Neutrophil (primary cell): ENCODE measurements around the gene XDH.

Experiments
- H3K27ac ChIP-seq: fragments of 200-600 bp; sonication (generic); 2 replicates; pipeline ENCODE4 v1.5.1; 2016; ENCODE audit warnings: mild to moderate bottlenecking, moderate library complexity
- H3K27me3 ChIP-seq: fragments of 200-600 bp; sonication (generic); 2 replicates; pipeline ENCODE4 v1.6.0; 2016; ENCODE audit warnings: mild to moderate bottlenecking
- H3K36me3 ChIP-seq: fragments of 200-600 bp; sonication (generic); 2 replicates; pipeline ENCODE4 v1.5.1; 2017
- H3K4me1 ChIP-seq, 2 experiments: fragments of 200-600 bp in 1 of 2; sonication (generic) in 1 of 2; 1 replicate in 1 of 2; 2 replicates in 1 of 2; pipeline versions ENCODE4 v1.5.1 to v1.6.1; 2013 to 2016; ENCODE audit warnings: low read depth in 1 of 2, low read length in 1 of 2, mild to moderate bottlenecking in 1 of 2, moderate library complexity in 1 of 2; ENCODE audit not compliant: control insufficient read depth in 1 of 2, insufficient read depth in 1 of 2
- H3K4me3 ChIP-seq, 2 experiments: fragments of 200-600 bp in 1 of 2; sonication (generic) in 1 of 2; 1 replicate in 1 of 2; 2 replicates in 1 of 2; pipeline ENCODE4 v1.5.1; 2013 to 2016; ENCODE audit warnings: low read depth in 1 of 2, low read length in 1 of 2, mild to moderate bottlenecking in 1 of 2, moderate library complexity in 1 of 2
- H3K9me3 ChIP-seq: fragments of 200-600 bp; sonication (generic); 2 replicates; pipeline ENCODE4 v1.5.1; 2016
- CTCF ChIP-seq: fragments of 200-600 bp; sonication (generic); IDR thresholded peaks from 2 replicates; pipeline ENCODE4 v1.5.1; 2016; ENCODE audit warnings: antibody characterized with exemption

The XDH gene

DNA sequence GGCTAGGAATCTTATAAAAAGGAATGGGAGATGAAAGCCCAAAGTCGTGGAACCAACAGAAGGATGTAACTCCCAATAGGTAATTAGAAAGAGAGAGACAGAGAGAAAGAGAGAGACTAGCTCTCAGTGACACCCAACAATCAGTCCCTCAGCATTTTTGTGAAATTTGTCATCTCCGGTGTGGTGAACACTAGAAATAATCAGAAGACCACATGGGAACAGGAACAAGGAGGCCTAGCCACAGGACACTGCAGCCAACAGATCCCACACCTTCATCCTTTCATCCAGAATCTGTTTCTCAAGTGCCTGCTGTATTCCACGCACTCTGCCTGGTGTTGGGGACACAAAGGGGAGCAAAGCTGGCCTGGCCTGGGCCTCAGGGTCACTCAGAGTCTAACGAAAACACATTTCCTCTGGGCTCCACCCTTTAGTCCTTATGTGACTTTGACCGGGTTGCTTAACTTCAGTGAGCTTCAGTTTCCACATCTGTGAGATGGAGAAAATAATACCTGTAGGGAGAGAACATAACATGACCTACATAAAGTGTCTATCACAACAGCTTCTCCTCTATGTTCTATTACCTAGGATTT lies 127.5 kb downstream of the XDH start:
- H3K4me3 ChIP-seq, result no peak overlapping the region
- H3K36me3 ChIP-seq, result no peaks in the 10 kb centered on the region
- no peak overlapping the region for H3K27ac ChIP-seq
- no peaks in the 10 kb centered on the region for H3K9me3 ChIP-seq
- no peaks in the 10 kb centered on the region for H3K27me3 ChIP-seq
- no peak for TF ChIP-seq CTCF
- peaks cover 0 to 3% of the 10 kb centered on the region in 2 experiments for H3K4me1 ChIP-seq

DNA sequence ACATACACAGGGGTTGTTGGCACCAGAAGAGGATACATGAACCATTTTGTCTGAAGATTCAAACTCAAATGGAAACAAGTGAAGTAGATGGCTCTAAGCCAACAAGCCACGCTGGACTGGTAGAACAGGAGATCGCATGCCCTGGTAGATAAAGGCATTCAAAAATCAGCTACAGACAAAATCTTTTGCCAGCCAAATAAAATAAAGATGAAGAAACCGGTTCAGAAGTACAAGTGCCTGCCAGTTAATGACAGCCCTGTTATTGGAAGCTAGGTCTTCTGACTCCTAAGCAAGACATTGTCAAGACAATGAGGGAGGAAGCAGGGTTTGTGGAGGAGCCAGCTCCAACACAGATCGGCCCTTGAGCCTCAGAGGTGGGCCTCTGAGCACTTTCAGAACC lies 128.3 kb downstream of the XDH start:
- no peaks in the 10 kb centered on the region for H3K9me3 ChIP-seq
- TF ChIP-seq CTCF, result no peak
- no peak overlapping the region for H3K4me3 ChIP-seq
- peaks cover 0 to 3% of the 10 kb centered on the region in 2 experiments for H3K4me1 ChIP-seq
- no peaks in the 10 kb centered on the region for H3K27me3 ChIP-seq
- H3K27ac ChIP-seq, result no peak overlapping the region
- H3K36me3 ChIP-seq, result no peaks in the 10 kb centered on the region
